Karpas-422 (cell line): ENCODE data around the gene TRAF3. TPM values are rescaled to one million over a fixed set of nuclear protein-coding genes. Genes with fewer than 3 reads are reported as not detected.

Experiments used
- DNase-seq: peaks from one replicate; pipeline ENCODE4 v3.0.0-alpha.2; 2015
- H2AFZ ChIP-seq: fragments of 200-600 bp; sonication (generic); 2 replicates; pipeline ENCODE4 v1.6.1; 2014; ENCODE audit warnings: antibody characterized with exemption, low read length, mixed read lengths
- H3K27ac ChIP-seq: fragments of 200-600 bp; sonication (generic); 2 replicates; pipeline ENCODE4 v1.5.1; 2014; ENCODE audit warnings: mild to moderate bottlenecking, low read length, moderate library complexity
- H3K27me3 ChIP-seq: fragments of 200-600 bp; sonication (generic); 2 replicates; pipeline ENCODE4 v1.6.1; 2014; ENCODE audit warnings: low read length, mixed read lengths
- H3K36me3 ChIP-seq: fragments of 200-600 bp; sonication (generic); 2 replicates; pipeline ENCODE4 v1.6.1; 2014; ENCODE audit warnings: low read length, mixed read lengths; ENCODE audit not compliant: insufficient read depth
- H3K4me1 ChIP-seq: fragments of 200-600 bp; sonication (generic); 2 replicates; pipeline ENCODE4 v1.6.1; 2014; ENCODE audit warnings: mild to moderate bottlenecking, low read length, mixed read lengths
- H3K4me2 ChIP-seq: fragments of 200-600 bp; sonication (generic); 2 replicates; pipeline ENCODE4 v1.6.1; 2014; ENCODE audit warnings: low read length, low read depth, mild to moderate bottlenecking; ENCODE audit not compliant: poor library complexity, severe bottlenecking
- H3K4me3 ChIP-seq: fragments of 200-600 bp; sonication (generic); 2 replicates; pipeline ENCODE4 v1.5.1; 2014; ENCODE audit warnings: mild to moderate bottlenecking, antibody characterized with exemption, low read length, mixed read lengths
- H3K79me2 ChIP-seq: fragments of 200-600 bp; sonication (generic); 2 replicates; pipeline ENCODE4 v1.6.1; 2014; ENCODE audit warnings: mild to moderate bottlenecking, low read length, mixed read lengths
- H3K9ac ChIP-seq: fragments of 200-600 bp; sonication (generic); 2 replicates; pipeline ENCODE4 v1.6.0; 2014; ENCODE audit warnings: low read length
- H3K9me2 ChIP-seq: fragments of 200-600 bp; sonication (generic), shearing (Covaris generic); replicated peaks from 2 replicates; pipeline ENCODE4 v1.6.0; 2014; ENCODE audit warnings: mild to moderate bottlenecking, low read length, moderate library complexity; ENCODE audit not compliant: insufficient read depth
- H3K9me3 ChIP-seq: fragments of 300-700, 200-600 bp; sonication (generic); 2 replicates; pipeline ENCODE4 v1.6.1; 2014; ENCODE audit warnings: low read length, mixed read lengths
- H4K20me1 ChIP-seq: fragments of 200-600 bp; sonication (generic); 2 replicates; pipeline ENCODE4 v1.6.1; 2014; ENCODE audit warnings: mild to moderate bottlenecking, antibody characterized with exemption, low read length, low read depth; ENCODE audit not compliant: insufficient read depth
- total RNA-seq: library from RNA; depleted of rRNA; stranded (reverse); fragments of >200 nt; shearing (Covaris generic); gene quantifications from 2 replicates; pipeline ENCODE4 v1.2.3, GENCODE V29; 2014; ENCODE audit warnings: low replicate concordance

Gene TRAF3
- total RNA-seq, 1 experiment from 2014 or later, result 79.1 TPM

DNA sequence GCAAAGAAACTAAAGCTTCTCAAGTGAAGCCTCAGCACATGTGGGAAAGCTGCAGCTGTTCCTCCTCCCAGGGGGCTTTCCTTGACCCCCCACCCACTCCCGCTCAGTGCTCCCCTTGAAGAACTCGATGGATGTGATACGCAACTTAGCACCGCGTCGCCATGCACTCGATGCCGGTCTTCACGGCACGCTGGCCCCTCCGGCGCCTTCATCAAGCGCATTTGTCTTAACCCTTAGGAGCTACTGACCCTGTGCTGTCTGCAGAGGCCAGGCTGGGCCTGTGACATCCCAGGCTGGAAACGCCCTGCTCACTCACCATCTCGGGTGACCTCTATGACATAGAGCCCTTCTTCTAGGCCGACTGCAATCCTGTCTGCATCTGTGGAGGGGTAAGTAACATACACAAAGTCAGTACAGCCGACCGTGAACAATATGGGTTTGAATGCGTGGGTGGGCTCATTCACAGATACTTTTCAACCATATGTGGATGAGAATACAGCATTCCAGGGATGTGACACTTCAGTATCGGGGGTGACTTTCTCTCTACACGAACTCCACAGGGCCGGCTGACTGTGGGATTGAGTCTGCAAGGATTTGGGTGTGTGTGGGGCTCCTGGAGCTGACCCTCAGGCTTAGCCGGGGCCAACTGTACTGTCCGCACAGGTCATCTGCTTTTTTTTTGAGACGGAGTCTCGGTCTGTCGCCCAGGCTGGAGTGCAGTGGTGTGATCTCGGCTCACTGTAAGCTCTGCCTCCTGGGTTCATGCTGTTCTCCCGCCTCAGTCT is 168.3 kb downstream of the TRAF3 start:
- peaks cover 54% of the 10 kb centered on the region for H3K4me1 ChIP-seq
- H3K9ac ChIP-seq, result no peak overlapping the region
- H3K27ac ChIP-seq, result no peak overlapping the region
- no peaks in the 10 kb centered on the region for H3K9me2 ChIP-seq
- no peaks in the 10 kb centered on the region for H4K20me1 ChIP-seq
- no peak for DNase-seq
- H3K79me2 ChIP-seq, result no peaks in the 10 kb centered on the region
- no peak overlapping the region for H2AFZ ChIP-seq
- H3K36me3 ChIP-seq, result no peaks in the 10 kb centered on the region
- no peak overlapping the region for H3K4me2 ChIP-seq
- H3K27me3 ChIP-seq, result no peaks in the 10 kb centered on the region
- no peak overlapping the region for H3K4me3 ChIP-seq
- H3K9me3 ChIP-seq, result no peaks in the 10 kb centered on the region

DNA sequence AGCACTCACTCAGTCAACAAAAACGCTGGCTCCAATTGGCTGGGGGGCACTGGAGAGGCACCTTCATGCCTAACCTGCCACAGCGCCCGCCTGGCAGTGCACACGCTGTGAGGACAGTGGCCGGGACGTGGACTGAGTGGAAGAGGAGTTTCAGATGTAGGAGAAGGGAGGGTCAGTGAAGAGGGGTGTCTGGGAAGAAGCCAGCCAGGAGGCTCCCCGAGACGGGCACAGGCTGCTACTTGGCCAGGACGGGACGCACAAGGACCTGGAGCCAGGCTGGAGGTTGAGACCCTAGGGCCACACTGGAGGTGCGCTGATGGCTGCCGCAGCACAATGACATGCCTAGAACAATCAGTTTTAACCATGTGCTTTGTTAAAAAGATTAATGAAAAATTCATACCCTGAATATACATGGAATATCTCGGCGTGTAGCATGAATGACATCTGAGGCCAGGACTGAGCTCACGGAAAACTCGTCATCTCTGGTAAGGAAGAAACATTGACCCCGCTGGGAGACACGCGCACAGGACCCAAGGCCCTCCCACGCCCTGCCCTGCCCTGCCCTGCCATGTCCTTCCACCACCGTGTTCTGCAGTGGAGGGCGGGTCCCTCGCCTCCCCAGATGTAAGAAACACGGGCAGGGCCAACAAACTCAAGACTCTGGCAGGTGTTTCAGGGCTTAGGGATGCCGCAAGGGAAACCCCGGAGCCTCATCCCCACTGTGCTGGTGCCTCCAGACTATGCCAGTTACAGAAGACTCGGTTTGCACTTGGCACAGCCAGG is 170.3 kb downstream of the TRAF3 start:
- no peaks in the 10 kb centered on the region for H3K9me2 ChIP-seq
- H3K79me2 ChIP-seq, result no peaks in the 10 kb centered on the region
- no peak overlapping the region for H3K27ac ChIP-seq
- no peaks in the 10 kb centered on the region for H3K27me3 ChIP-seq
- H4K20me1 ChIP-seq, result no peaks in the 10 kb centered on the region
- H3K9me3 ChIP-seq, result no peaks in the 10 kb centered on the region
- peak overlapping the region; percentile 65 for H3K4me2 ChIP-seq
- peak overlapping the region; percentile 56 for H3K4me3 ChIP-seq
- H3K36me3 ChIP-seq, result no peaks in the 10 kb centered on the region
- DNase-seq, result no peak
- peaks cover 35% of the 10 kb centered on the region for H3K4me1 ChIP-seq
- H2AFZ ChIP-seq, result peak overlapping the region; percentile 72; the same call in 1 of the 2 replicates
- H3K9ac ChIP-seq, result 0 out of 2 replicates have a peak overlapping the region, but pooled peaks have one; percentile 56

DNA sequence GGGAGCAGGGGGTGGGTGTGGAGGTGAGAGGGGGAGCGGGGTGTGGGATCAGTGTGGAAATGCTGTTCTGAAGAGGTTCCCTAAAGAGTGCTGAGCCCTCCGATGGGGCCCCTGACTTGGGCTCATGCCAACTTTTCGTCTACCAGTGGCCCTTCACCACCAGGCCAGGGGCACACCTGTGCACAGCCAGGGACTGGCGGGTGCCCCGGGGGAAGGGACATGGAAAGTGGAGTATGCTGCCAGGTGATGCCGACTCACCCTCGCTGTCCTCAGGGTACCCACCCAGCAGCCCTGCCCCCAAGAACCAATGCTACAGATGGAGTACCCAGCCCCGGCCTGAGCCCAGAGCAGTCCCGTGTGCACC is 171.4 kb downstream of the TRAF3 start:
- peak overlapping the region; percentile 44; the same call in 1 of the 2 replicates for H3K4me3 ChIP-seq
- H3K9me3 ChIP-seq, result no peaks in the 10 kb centered on the region
- no peaks in the 10 kb centered on the region for H3K79me2 ChIP-seq
- H3K4me1 ChIP-seq, result peaks cover 35% of the 10 kb centered on the region
- H3K9ac ChIP-seq, result peak overlapping the region; percentile 45
- H3K36me3 ChIP-seq, result no peaks in the 10 kb centered on the region
- H3K9me2 ChIP-seq, result no peaks in the 10 kb centered on the region
- no peaks in the 10 kb centered on the region for H3K27me3 ChIP-seq
- H2AFZ ChIP-seq, result peak overlapping the region; percentile 85
- DNase-seq, result peak; percentile 81
- H4K20me1 ChIP-seq, result no peaks in the 10 kb centered on the region
- peak overlapping the region; percentile 85 for H3K27ac ChIP-seq
- H3K4me2 ChIP-seq, result peak overlapping the region; percentile 58

DNA sequence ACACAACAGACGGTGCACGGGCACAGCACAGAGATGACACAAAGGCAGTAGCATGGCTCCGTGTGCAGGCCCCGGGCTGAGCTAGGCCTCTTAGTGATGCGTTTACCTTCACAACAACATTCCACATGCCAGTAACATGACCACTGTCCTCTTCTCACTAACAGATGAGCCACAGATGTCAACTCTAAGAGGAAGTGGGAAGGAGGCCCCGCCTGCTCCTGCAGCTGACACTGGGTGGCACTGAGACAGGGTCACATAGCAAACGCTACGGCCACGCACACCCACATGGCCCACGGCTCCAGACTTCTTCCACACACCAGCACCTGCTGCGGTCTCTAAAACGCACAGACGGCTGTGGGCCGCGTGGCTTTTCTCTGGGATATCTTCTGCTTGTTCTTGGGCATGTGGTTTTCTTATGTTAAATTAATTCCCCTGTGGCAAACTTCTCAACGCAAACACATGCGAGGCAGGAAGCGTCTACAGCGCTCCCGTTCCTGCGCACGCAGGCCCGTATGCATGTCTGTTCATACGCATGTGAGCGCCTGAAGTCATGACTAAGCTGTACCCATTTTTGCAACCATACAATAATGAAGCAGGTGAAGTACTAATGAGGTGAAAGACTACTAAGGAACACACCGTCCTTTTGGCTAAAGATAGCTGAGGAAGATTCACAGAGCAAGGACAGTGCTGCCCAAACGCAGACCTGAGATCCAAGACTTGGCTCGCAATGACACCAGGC is 172.0 kb downstream of the TRAF3 start:
- H3K9me3 ChIP-seq, result no peaks in the 10 kb centered on the region
- H3K27me3 ChIP-seq, result no peaks in the 10 kb centered on the region
- H3K9ac ChIP-seq, result peak overlapping the region; percentile 45
- H3K27ac ChIP-seq, result peak overlapping the region; percentile 85
- no peaks in the 10 kb centered on the region for H3K9me2 ChIP-seq
- H4K20me1 ChIP-seq, result no peaks in the 10 kb centered on the region
- peak overlapping the region; percentile 44; the same call in 1 of the 2 replicates for H3K4me3 ChIP-seq
- H2AFZ ChIP-seq, result peak overlapping the region; percentile 85
- H3K79me2 ChIP-seq, result no peaks in the 10 kb centered on the region
- peak overlapping the region; percentile 58 for H3K4me2 ChIP-seq
- peak; percentile 94 for DNase-seq
- H3K4me1 ChIP-seq, result peaks cover 35% of the 10 kb centered on the region
- no peaks in the 10 kb centered on the region for H3K36me3 ChIP-seq

DNA sequence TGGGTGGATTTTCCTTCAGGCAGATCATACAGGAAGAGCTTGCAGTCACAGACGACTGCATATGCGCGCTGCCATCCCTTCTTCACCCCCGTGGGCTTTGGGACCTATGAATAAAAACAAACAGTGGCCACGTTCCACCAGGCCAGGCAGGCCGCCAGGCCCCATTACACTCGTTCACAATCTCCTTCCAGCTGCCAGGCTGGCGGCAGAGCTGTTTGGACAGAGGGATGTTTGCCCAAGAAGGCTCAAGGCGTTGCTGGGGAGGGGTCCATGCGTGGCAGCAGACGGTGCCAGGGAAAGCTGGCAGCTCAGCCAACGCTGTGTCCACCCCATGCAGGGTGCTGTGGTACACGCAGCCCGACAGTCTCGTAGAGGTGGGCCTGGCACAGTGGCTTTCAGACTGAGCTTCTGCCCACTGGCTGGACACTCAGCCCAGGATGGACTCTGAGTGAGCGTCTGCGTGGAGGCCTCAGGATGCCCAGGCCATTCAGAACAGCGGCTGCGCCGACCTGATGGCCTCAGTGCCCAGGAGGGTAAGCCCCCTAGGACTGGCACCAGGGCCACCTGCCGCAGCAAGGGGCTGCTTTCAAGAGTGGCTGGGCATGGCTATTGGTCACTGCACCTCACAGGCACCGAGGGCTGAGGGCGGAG is 172.7 kb downstream of the TRAF3 start:
- Histone ChIP-seq H3K79me2 (no peaks in the 10 kb centered on the region), H3K27ac (peak overlapping the region; percentile 85)

DNA sequence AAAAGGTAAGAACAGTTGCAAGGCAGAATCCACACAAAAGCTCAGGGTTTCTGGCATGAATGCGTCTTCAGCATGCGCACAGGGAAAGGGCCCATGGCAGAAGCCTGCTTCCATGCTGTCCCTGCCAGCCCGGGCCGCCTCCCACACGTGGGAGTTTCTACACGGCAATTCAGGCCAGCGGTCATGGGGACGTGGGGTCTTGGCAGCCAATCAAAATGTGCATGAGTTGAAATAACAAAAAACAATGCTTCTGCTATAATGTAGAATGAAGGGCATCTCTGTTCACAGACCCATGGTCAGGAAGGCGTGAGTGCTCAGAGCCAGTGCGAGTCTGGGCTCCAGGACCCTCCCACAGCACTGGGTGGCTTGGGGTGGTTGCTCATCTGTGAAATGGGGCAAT is 173.8 kb downstream of the TRAF3 start:
- DNase-seq, result no peak
- H3K9me3 ChIP-seq, result no peaks in the 10 kb centered on the region
- no peak overlapping the region for H3K4me2 ChIP-seq

More for the DNA sequence above, 172.7 kb downstream of the TRAF3 start:
- Histone ChIP-seq H3K9me2 (no peaks in the 10 kb centered on the region), H3K36me3 (no peaks in the 10 kb centered on the region), H3K9ac (peak overlapping the region; percentile 45), H3K27me3 (no peaks in the 10 kb centered on the region), H3K4me3 (peak overlapping the region; percentile 44; the same call in 1 of the 2 replicates), H3K4me1 (peaks cover 35% of the 10 kb centered on the region), H4K20me1 (no peaks in the 10 kb centered on the region), H3K4me2 (peak overlapping the region; percentile 58), H2AFZ (peak overlapping the region; percentile 85), H3K9me3 (no peaks in the 10 kb centered on the region)
- no peak for DNase-seq

DNA sequence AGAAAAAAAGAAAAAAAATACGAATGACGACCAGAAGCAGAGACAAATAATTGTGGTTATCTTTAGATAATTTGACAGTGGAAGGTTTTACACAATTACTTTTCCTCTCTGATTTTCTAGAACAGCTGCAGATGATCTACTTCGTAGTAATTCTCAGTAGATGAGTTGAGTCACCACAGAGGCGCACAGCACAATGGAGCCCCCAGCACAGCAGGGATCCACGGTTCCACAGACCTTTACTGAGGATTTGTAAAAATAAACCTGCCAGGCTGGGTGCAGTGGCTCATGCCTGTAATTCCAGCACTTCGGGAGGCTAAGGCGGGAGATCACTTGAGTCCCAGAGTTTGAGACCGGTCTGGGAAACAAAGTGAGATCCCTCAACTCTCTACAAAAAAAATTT is 174.6 kb downstream of the TRAF3 start:
- H3K79me2 ChIP-seq, result no peaks in the 10 kb centered on the region

More for the DNA sequence above, 173.8 kb downstream of the TRAF3 start:
- Histone ChIP-seq H3K27me3 (no peaks in the 10 kb centered on the region), H3K36me3 (no peaks in the 10 kb centered on the region), H3K27ac (no peak overlapping the region), H3K79me2 (no peaks in the 10 kb centered on the region), H2AFZ (no peak overlapping the region), H3K9me2 (no peaks in the 10 kb centered on the region), H3K9ac (no peak overlapping the region), H3K4me1 (peaks cover 35% of the 10 kb centered on the region), H3K4me3 (no peak overlapping the region), H4K20me1 (no peaks in the 10 kb centered on the region)

More for the DNA sequence above, 174.6 kb downstream of the TRAF3 start:
- no peak overlapping the region for H3K4me2 ChIP-seq
- H3K9ac ChIP-seq, result no peak overlapping the region
- H3K36me3 ChIP-seq, result no peaks in the 10 kb centered on the region
- no peaks in the 10 kb centered on the region for H4K20me1 ChIP-seq
- H3K4me1 ChIP-seq, result peaks cover 28% of the 10 kb centered on the region
- H3K4me3 ChIP-seq, result no peak overlapping the region
- H3K27me3 ChIP-seq, result no peaks in the 10 kb centered on the region
- no peak overlapping the region for H2AFZ ChIP-seq
- no peaks in the 10 kb centered on the region for H3K9me2 ChIP-seq
- H3K9me3 ChIP-seq, result no peaks in the 10 kb centered on the region
- no peak for DNase-seq
- H3K27ac ChIP-seq, result no peak overlapping the region
